Neutrophil (primary cell): ENCODE results near the gene C20orf144.
"Not testable (repeated sequence)": the region's sequence is repeated elsewhere in the genome, so short reads cannot be mapped to it uniquely, and the experiment has no call there.

Experiments used
- H3K27ac ChIP-seq: fragments of 200-600 bp; sonication (generic); 2 replicates; pipeline ENCODE4 v1.5.1; 2016; ENCODE audit warnings: mild to moderate bottlenecking, moderate library complexity
- H3K27me3 ChIP-seq: fragments of 200-600 bp; sonication (generic); 2 replicates; pipeline ENCODE4 v1.6.0; 2016; ENCODE audit warnings: mild to moderate bottlenecking
- H3K36me3 ChIP-seq: fragments of 200-600 bp; sonication (generic); 2 replicates; pipeline ENCODE4 v1.5.1; 2017
- H3K4me1 ChIP-seq, 2 experiments: fragments of 200-600 bp in 1 of 2; sonication (generic) in 1 of 2; 1 replicate in 1 of 2; 2 replicates in 1 of 2; pipeline versions ENCODE4 v1.5.1 to v1.6.1; 2013 to 2016; ENCODE audit warnings: low read depth in 1 of 2, low read length in 1 of 2, mild to moderate bottlenecking in 1 of 2, moderate library complexity in 1 of 2; ENCODE audit not compliant: control insufficient read depth in 1 of 2, insufficient read depth in 1 of 2
- H3K4me3 ChIP-seq, 2 experiments: fragments of 200-600 bp in 1 of 2; sonication (generic) in 1 of 2; 1 replicate in 1 of 2; 2 replicates in 1 of 2; pipeline ENCODE4 v1.5.1; 2013 to 2016; ENCODE audit warnings: low read depth in 1 of 2, low read length in 1 of 2, mild to moderate bottlenecking in 1 of 2, moderate library complexity in 1 of 2
- H3K9me3 ChIP-seq: fragments of 200-600 bp; sonication (generic); 2 replicates; pipeline ENCODE4 v1.5.1; 2016
- CTCF ChIP-seq: fragments of 200-600 bp; sonication (generic); IDR thresholded peaks from 2 replicates; pipeline ENCODE4 v1.5.1; 2016; ENCODE audit warnings: antibody characterized with exemption

C20orf144 gene

GRCh38 chr20:33627577-33628216, 34.4 kb upstream of the C20orf144 start:
- Histone ChIP-seq H3K9me3 (no peaks in the 10 kb centered on the region), H3K36me3 (peaks cover 72% of the 10 kb centered on the region)
- no peak for TF ChIP-seq CTCF

GRCh38 chr20:33629533-33629932, 32.6 kb upstream of the C20orf144 start:
- peaks cover 65% of the 10 kb centered on the region for H3K36me3 ChIP-seq
- no peak overlapping the region for H3K27ac ChIP-seq
- H3K9me3 ChIP-seq = no peaks in the 10 kb centered on the region
- H3K4me1 ChIP-seq = no peaks in the 10 kb centered on the region
- no peaks in the 10 kb centered on the region for H3K27me3 ChIP-seq
- TF ChIP-seq CTCF = no peak
- H3K4me3 ChIP-seq = no peak overlapping the region

More at GRCh38 chr20:33627577-33628216, 34.4 kb upstream of the C20orf144 start:
- Histone ChIP-seq H3K4me1 (no peaks in the 10 kb centered on the region), H3K4me3 (no peak overlapping the region), H3K27ac (no peak overlapping the region), H3K27me3 (no peaks in the 10 kb centered on the region)

- H3K27me3 ChIP-seq = no peaks in the 10 kb centered on the region
- H3K36me3 ChIP-seq = peaks cover 60% of the 10 kb centered on the region
Measured at GRCh38 chr20:33629979-33630378, 32.1 kb upstream of the C20orf144 start.

GRCh38 chr20:33630507-33630906, 31.6 kb upstream of the C20orf144 start:
- H3K4me1 ChIP-seq = no peaks in the 10 kb centered on the region
- no peaks in the 10 kb centered on the region for H3K27me3 ChIP-seq
- no peak for TF ChIP-seq CTCF
- H3K27ac ChIP-seq = no peak overlapping the region
- peaks cover 55% of the 10 kb centered on the region for H3K36me3 ChIP-seq
- no peaks in the 10 kb centered on the region for H3K9me3 ChIP-seq
- H3K4me3 ChIP-seq = no peak overlapping the region

More at GRCh38 chr20:33629979-33630378, 32.1 kb upstream of the C20orf144 start:
- TF ChIP-seq CTCF = no peak
- H3K9me3 ChIP-seq = no peaks in the 10 kb centered on the region
- H3K4me1 ChIP-seq = no peaks in the 10 kb centered on the region
- no peak overlapping the region for H3K4me3 ChIP-seq
- H3K27ac ChIP-seq = no peak overlapping the region

GRCh38 chr20:33631910-33632309, 30.2 kb upstream of the C20orf144 start:
- not testable (repeated sequence) for H3K4me3 ChIP-seq, H3K27ac ChIP-seq, H3K27me3 ChIP-seq, H3K4me1 ChIP-seq, H3K9me3 ChIP-seq
- H3K36me3 ChIP-seq = peaks cover 48% of the 10 kb centered on the region

GRCh38 chr20:33635341-33635740, 26.8 kb upstream of the C20orf144 start:
- no peaks in the 10 kb centered on the region for H3K27me3 ChIP-seq
- peaks cover 20 to 24% of the 10 kb centered on the region in 2 experiments for H3K4me1 ChIP-seq
- H3K4me3 ChIP-seq = no peak overlapping the region
- H3K36me3 ChIP-seq = peaks cover 40% of the 10 kb centered on the region
- H3K9me3 ChIP-seq = no peaks in the 10 kb centered on the region
- no peak overlapping the region for H3K27ac ChIP-seq
- TF ChIP-seq CTCF = no peak
